Activated T-cell treated with anti-CD3 and anti-CD28 coated beads for 24 hours (primary cell): ENCODE results near the gene TMEM97.

Source experiments
- DNase-seq: peaks from one replicate; pipeline ENCODE4 v3.0.0-alpha.2; 2020; ENCODE audit warnings: low read depth

Gene TMEM97

GRCh38 chr17:28317099-28317965 lies 1.7 kb upstream of the TMEM97 start:
- no peak for DNase-seq

GRCh38 chr17:28317966-28318758 lies 838 bp upstream of the TMEM97 start:
- no peak for DNase-seq

GRCh38 chr17:28319598-28319935 lies 567 bp downstream of the TMEM97 start:
- no peak for DNase-seq

GRCh38 chr17:28320215-28321061 lies 1.4 kb downstream of the TMEM97 start:
- DNase-seq, result no peak

- no peak for DNase-seq
These were observed 5.3 kb downstream of the TMEM97 start for GRCh38 chr17:28324267-28324745.

- no peak for DNase-seq
These were observed 5.8 kb downstream of the TMEM97 start for GRCh38 chr17:28324781-28325180.

- no peak for DNase-seq
These were observed 6.2 kb downstream of the TMEM97 start for GRCh38 chr17:28325211-28325610.

GRCh38 chr17:28326114-28326513 lies 7.1 kb downstream of the TMEM97 start:
- DNase-seq, result no peak

GRCh38 chr17:28327031-28327607 lies 8.1 kb downstream of the TMEM97 start:
- no peak for DNase-seq

- no peak for DNase-seq
These were observed 8.7 kb downstream of the TMEM97 start for GRCh38 chr17:28327709-28328108.

GRCh38 chr17:28328325-28328724 lies 9.3 kb downstream of the TMEM97 start:
- no peak for DNase-seq

- no peak for DNase-seq
These were observed 11.7 kb downstream of the TMEM97 start for GRCh38 chr17:28330671-28331070.

GRCh38 chr17:28331891-28332420 lies 13.0 kb downstream of the TMEM97 start:
- no peak for DNase-seq

- no peak for DNase-seq
These were observed 14.2 kb downstream of the TMEM97 start for GRCh38 chr17:28333083-28333746.

GRCh38 chr17:28334171-28334570 lies 15.2 kb downstream of the TMEM97 start:
- DNase-seq, result no peak

GRCh38 chr17:28334666-28335200 lies 15.7 kb downstream of the TMEM97 start:
- no peak for DNase-seq

- peak; percentile 97 for DNase-seq
These were observed 16.4 kb downstream of the TMEM97 start, which contains the start of the genes IFT20 and TNFAIP1 for GRCh38 chr17:28335201-28335958. IFT20 (minus strand) TSS chr17:28335472; CDS start chr17:28331985, 3,487 bp downstream. TNFAIP1 (plus strand) TSS chr17:28335761; CDS start chr17:28339522, 3,761 bp downstream.

- no peak for DNase-seq
These were observed 17.2 kb downstream of the TMEM97 start for GRCh38 chr17:28335959-28336871.
